GM19351 (cell line): ENCODE measurements around the gene RBM33.

Experiments
- ATAC-seq: cut with Tn5 transposase; IDR thresholded peaks from one replicate; pipeline ENCODE4 v1.9.1; 2021; ENCODE audit warnings: mild to moderate bottlenecking, moderate library complexity; ENCODE audit not compliant: unreplicated experiment

RBM33 gene

DNA sequence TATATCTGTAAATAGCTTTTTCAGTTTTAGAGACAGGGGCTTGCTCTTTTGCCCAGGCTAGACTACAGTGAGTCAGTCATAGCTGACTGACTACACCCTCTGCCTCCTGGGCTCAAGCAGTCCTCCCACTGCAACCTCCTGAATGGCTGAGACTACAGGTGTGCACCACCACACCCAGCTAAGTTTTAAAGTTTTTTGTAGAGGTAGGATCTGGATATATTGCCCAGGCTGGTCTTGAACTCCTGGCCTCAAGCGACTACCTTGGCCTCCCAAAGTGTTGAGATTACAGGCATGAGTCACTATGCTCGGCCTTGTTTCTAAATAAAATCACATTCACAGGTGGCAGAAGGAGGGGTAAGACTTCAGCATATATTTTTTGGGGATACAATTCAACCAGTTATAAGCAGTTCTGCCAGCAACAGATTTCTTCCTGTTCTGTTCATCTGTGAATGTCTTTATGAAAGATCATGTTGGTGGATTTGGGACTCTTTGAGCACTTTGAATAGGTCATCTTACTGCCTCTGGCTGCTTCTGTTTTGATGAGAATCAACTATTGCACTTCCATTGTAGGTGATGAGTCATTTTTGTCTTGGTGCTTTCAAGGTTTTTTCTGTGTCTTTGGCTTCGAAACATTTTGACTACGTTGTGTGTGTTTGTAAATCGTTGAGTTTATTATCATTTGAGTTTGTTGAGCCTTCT lies 15.7 kb downstream of the RBM33 start:
- peak; percentile 88 for ATAC-seq

DNA sequence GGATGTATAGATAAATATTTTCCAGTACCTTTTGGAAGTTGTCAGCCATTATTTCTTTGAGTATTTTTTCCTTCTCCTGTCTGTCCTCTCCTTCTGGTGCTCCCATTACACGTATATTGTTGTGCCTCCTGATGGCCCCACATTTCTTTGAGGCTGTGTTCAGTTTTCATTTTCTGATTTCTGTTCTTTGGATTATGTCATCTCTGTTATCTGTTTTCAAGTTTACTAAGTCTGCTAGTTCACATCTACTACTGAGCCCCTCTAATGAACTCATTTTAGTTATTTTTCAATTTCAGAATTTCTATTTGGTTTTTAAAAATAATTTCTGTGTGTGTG lies 16.3 kb downstream of the RBM33 start:
- peak; percentile 77 for ATAC-seq

DNA sequence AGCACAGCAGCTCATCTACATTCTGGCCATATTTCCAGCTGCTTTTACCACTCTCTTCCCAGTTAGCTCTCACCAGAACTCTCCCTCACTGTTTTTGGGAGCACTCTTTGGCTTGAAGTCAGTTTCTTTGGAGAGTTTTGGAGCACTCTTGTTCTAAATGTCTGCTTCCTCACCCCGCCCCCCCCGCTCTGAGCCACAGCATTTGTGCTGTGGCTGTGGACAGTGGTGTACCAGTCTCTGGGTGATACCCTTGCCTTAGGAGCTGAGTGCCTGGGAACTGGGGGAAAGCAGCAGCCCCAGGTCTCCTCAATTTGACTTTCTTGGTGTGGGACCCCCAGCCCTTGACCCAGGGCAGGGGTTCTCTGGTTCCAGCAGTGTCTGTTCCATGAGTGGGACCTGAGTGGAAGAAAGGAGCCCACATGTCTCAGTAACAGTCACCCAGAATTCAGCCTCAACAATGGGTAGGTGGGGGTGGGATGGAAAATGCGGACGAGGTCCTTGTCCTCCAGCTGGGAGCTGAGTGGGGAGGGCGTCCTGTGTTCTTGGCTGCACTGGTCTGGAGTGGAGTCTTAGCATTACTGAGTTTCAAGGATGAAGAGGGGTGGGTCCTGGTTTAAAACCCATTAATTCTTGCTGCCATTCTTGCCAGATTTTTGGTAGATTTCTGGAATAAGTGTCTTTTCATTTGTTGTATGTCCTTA lies 18.0 kb downstream of the RBM33 start:
- no peak for ATAC-seq

DNA sequence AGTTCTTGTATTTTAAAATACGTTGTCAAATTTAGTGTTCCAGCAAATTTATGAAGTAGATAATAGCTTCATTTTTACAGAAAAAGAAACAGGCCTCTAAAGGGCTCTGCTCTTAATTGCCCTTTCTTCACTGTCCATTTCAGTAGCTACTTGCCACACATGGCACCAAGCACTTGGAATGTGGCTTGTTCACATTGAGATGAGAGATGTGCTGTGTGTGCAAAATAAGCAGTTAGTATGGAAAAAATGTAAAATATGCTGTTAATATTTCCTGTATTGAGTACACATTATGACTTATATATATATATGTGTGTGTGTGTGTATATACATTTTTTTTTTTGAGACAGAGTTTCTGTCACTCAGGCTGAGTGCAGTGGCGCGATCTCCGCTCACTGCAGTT lies 19.5 kb downstream of the RBM33 start:
- no peak for ATAC-seq

DNA sequence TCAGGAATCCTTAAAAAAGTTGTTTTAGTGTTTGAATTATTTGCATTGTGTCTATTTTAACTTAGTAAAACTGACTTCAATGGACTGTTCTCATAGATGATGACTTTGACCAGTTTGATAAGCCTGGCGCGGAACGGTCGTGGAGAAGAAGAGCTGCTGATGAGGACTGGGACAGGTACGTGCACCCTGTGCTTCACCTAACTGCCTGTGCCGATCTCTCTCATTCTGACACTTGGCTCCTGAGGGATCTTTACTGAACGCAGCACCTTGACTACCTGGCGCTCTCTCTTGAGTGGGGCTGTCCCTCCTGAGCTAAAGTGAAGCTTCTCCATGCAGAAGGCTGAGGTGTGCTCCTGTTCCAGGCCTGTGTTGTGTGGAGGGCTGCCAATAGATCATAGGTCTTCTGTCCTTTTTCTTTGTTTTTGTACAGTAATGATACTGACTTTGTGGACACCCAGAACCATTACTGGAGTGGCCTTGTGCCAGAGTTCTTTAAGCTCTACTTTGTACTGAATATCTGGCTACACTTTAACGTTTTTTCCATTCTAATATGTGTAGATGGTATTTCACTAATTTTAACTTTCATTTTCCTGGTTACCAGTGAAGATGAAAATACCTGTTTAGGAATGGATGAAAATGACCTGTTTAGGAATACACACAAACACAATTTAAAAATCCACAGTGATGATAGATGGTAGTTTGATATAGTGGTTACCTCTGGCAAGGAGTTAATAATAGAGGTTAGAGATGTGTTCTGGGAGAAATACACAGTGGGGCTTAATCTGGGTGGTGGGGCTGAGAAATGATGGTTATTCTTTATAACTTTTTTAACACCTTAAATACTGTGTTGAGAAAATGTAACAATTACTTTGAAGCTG lies 20.9 kb downstream of the RBM33 start:
- no peak for ATAC-seq

DNA sequence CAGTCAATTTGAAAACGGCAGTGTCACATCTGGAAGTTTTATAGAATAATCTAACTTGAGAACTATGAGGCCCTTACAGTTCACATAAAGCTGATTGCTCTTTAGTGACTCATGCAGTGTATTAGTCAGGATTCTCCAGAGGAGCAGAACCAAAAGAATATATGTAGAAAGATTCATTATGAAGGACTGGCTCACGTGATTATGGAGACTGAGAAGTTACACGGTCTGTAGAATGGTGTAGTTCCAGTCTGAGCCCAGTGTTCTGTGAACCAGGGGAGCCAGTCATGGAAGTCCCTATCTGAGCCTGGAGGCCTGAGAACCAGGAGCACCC lies 21.5 kb downstream of the RBM33 start:
- ATAC-seq: no peak

DNA sequence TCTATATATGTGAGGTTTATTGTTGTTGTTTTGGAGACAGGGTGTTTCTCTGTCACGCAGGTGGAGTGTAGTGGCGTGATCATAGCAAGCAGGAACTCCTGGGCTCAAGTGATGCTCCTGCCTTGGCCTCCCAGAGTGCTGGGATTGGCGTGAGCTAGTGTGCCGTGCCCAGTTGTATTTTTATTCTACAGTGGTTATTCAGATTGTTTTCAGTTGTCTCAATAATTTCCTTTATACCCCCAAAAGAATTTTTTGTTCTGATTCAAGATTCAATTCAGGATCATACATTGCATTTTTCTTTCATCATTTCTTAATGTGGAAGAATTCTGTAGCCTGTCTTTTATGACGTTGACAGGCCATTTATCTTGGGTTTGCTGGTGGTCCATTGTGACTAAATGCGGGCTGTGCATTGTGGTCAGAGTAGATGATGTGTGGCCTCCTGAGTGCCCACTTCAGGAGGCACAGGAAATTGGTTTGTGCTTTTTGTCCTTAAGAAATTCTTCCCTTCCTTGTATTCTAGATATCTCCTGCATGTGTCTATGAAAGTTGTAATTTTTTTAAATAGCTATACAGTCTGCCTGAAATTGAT lies 22.9 kb downstream of the RBM33 start:
- no peak for ATAC-seq

DNA sequence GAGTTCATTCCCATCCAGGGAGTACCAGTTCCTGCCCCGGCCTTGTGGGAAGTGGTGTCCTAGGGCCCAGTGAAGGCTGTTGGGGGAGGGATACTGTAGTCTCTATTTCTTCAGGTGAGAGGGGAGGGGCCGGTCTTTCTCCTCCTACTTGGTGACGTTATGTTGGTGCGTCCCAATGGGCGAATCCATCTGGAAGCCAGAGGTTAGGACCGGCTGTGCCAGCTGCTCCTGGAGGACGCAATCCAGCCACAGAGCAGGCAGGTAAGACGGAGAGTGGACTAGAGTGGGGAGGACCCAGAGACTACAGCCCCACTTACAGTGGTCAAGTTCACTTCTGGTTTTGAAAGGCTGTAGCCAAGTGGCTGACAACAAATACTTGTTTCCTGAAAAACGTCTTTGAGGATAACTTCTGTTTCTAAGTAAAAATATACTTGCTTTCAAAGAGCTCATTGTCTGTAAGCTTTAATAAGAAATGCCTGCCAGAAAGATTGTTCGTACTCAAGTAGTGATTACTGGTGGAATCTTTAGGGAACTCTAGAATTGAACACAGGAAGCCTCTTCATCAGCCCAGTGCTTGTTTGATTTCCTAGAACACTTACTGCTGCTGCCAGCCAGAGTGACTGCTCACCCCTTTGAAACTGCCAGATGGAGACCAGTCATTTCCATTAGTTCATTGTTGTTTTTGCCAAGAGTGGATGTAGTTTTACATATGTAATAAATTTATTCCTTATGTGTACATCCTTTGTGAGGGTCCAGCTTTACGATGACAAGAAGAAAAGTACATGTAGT lies 25.4 kb downstream of the RBM33 start:
- no peak for ATAC-seq

DNA sequence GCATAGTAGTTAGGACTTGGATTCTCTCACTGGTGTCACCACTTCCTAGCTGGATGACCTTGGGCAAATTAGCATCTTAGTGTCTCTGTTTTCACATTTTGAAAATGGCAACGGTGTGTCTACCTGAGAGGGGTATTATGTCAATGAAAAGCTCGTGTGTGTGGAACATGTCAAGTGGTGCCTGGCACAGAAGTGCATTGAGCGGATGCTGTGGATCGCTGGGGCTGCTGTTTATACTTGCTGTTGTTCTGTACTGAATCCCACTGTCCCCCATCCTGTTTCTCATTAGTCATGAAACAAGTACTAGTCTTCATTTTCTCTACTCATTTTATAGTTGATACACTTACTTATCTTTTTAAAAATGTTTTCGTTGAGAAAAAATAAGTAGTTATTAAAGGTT lies 26.1 kb downstream of the RBM33 start:
- no peak for ATAC-seq

DNA sequence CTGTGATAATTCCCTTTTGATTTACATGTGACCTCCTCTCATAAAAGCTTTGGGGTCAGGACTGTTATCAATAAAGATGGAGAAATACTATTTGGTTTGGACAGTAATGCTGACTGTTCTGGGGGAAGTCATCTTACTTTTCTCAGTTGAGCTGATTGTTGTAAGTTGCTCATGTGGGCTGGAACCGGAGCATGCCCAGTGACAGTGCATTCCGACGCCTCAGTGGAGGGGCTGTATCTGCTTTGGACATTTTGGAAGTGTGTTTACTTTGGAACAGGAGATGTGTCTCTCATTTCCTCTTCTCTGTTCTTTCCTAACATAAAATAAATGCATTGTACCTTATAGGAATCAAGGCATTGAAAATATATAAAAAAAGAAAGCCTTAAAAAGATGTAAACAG lies 30.1 kb downstream of the RBM33 start:
- no peak for ATAC-seq

DNA sequence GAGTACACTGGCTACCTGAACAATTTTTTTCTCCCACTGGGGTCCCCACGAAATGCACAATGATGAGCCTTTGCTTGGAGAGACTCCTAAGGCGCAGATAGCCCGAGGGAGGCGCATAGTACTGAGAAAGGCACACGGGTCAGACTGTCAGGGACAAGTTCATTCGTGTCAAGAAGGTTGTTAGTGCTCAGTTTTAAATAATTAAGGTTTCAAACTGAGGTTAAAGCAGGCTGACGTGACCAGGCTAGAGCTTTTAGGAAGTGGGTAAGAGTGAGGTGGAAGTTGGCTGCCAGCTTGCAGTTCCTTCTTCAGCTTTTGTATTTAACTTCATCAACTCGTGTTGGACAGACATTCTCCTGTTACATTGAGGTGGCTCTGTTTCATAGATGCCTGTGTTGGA lies 31.6 kb downstream of the RBM33 start:
- peak; percentile 42 for ATAC-seq

DNA sequence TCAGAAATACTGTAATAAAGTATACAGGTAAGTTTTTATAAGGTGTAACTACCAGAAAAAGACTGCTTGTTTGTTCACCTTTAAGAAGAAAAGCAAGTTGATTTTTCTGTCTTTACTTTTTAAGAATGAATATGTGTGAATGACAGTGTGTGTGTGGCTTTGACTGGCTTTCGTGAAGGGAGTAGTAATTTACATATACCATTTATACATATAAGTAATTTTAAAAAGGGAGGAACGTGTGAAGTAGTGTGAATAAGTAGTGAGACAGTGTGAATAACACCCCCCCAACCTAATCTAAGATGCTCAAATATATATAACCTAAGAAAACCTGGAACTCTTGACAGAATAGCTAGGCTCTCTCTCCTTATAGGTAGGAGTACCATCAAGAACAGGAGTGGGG lies 33.2 kb downstream of the RBM33 start:
- no peak for ATAC-seq

DNA sequence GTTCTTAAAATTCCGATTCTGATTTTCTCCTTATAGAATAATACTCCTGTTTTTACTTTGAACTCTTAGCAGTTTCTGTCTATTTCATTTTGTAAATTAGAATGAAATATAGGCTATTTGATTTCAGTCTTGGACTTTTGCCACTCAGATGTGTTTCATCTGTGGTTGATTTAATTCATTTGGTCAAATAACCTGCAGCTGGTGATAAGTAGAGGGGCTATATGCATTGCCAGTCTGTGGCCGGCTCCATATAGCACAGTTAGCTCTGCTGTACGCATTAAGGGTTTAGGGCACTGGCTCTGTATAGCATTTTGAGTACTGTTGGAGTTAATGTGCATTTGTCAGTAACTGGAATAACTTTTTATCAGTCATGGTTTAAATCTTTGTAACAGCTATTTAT lies 35.7 kb downstream of the RBM33 start:
- ATAC-seq: no peak

DNA sequence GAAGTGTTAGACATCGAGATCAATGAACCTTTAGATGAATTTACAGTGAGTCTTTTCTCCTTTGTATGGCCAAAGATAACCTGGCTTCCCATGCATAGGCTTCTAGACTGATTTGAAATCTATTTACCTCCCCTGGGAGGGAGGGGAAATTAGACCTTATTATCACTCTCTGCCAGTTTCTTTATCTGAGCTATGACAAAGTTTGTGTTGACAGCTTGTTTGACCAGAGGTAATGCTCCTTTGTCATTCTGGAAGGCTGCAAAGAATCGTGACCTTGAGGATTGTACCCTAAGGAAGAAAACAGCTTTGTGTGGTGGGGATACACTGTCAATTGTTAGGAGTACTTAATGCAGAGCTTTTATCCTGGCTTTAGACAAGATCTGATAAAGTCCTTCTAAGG lies 36.4 kb downstream of the RBM33 start:
- ATAC-seq: no peak

DNA sequence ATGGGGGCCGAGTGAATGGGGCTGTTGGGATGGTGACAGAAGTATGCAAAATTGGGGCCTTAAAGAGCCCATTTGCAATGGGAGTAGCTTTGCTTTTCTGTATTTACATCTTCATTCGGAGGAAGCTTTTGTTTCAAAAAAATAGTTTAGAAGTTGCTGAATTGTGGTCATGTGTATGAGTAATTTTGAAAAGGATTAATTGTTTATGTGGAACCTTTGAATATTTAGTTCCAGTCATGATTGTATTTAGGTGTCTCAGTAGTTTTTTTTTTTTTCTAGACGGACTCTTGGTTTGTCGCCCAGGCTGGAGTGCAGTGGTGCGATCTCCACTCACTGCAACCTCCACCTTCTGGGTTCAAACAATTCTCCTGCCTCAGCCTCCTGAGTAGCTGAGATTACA lies 37.2 kb downstream of the RBM33 start:
- peak; percentile 50 for ATAC-seq

DNA sequence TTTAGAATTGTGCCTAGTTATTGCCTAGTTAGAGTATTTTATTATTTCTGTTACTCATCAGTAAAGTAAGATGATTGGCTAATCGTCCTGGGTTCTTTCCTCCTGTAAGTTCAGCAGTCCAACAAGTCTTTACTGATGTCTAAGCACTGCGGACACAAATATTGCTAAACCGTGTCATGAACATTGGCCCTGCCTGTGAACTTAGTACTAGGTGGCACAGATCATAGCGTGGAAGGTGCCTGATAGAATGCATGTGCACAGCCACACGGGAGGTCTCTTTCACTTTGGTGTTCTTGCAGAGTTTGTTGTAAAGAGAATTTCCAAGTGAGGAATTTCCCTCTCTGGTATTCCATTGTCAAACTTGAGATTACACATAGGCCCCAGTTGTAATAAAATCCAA lies 38.0 kb downstream of the RBM33 start:
- ATAC-seq: no peak

DNA sequence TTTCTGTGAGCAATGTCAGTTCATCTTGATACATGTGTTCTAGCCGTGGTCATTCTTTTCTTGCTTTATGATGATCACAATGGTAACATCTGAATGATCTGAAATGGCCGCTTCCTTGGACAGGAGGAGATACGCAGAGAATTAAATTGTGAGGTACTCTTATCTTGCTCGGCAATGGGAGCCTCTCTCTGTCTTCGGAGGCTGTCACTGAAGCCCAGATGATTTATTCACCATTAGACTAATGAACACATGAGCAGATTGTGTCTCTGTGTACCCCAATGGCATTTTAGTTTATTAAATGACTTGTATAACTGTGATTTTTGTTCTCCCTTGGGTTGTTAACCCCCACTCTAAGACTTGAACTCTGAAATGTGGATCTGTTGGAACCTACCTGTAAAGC lies 38.6 kb downstream of the RBM33 start:
- no peak for ATAC-seq

DNA sequence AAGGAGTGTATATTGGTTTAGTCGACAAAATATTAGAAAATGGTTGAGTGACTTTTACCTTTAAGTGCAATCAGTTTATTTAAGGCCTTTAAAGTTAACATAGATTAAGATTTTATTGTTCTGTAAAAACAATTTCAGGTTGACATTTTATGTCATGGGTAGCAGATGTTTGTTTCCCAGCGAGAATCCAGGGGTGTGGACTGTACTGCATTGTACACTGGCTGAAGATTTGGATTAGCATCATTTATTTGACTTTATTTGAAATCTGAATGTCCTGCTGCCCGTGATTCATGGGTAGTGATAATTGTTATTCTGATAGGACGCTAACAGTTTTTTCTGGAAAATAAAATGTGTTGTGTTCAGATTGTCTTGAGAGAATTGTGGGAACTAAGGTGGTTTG lies 39.3 kb downstream of the RBM33 start:
- ATAC-seq: no peak

DNA sequence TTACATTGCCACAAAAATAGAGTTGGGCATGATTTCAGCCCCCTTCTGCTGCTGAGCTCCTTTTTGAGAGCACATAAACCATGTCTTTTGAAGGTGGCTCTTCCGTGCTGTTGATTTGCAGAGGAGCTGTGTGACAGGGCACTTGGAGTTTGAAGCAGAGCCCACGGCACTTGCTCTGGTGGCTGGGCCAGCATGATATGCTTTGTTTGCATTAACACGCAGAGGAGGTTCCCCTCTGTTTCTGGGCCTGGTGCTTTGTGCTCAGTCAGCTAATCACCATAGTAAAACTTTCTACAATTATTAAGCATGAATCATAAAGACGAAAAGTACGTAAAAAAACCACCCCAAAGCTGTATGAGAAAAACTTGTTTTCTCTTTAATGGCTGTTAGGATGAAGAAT lies 40.1 kb downstream of the RBM33 start:
- no peak for ATAC-seq

DNA sequence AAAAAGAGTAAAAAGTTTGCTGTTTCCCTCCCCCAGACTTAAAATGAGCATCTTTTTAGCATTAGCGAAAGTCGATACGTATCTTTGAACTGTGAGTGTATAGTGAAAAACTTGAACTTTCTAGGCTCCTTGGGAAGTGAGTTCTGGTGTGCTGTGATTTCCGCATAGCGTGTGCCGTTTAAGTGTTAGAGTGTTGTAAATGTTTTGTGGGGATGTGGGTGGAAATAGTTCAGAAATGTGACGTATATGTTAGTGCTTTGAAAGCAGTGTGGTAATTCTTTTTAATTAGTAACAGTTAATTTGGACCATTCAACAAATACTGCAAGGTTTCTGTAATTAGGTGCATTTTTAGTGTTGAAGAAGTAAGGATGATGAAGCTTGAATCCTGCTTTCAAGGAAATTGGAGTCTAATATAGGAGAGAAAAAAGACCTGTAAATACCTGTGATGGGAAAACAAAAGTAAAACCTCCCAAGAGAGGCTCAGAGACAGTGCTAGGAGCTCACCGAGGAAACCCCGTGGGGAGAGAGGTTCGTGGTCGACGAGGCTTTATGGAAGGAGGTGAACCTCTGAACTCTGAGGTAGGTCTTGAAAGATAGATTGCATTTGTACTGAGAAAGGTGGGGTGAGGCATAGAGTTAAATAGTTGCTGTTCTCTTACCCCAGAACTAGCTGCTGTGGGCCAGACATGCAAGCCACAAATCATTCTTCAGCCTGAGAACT lies 40.8 kb downstream of the RBM33 start:
- no peak for ATAC-seq
